DMS153 treated with DMSO at 0.1 percent for 48 hours (cell line): Measurements from ENCODE around the gene RPL11.
"Not testable (repeated sequence)": the region's sequence is repeated elsewhere in the genome, so short reads cannot be mapped to it uniquely, and the experiment has no call there.

Experiments used
- DNase-seq: peaks from one replicate; lab custom pipeline; 2025; ENCODE audit not compliant: unreplicated experiment; lab: John Stamatoyannopoulos, UW

The RPL11 gene

GRCh38 chr1:23684415-23684814, 7.2 kb upstream of the RPL11 start:
- DNase-seq: no peak

GRCh38 chr1:23685197-23685596, 6.4 kb upstream of the RPL11 start:
- DNase-seq: not testable (repeated sequence)

GRCh38 chr1:23687680-23688079, 3.9 kb upstream of the RPL11 start:
- DNase-seq: not testable (repeated sequence)

GRCh38 chr1:23688281-23688680, 3.3 kb upstream of the RPL11 start:
- DNase-seq: not testable (repeated sequence)

GRCh38 chr1:23692308-23692871, 784 bp downstream of the RPL11 start:
- no peak for DNase-seq

GRCh38 chr1:23693599-23693998, 2.0 kb downstream of the RPL11 start:
- no peak for DNase-seq

- DNase-seq: no peak
These were observed 2.8 kb downstream of the RPL11 start for GRCh38 chr1:23694371-23694770.

- no peak for DNase-seq
These were observed 4.1 kb downstream of the RPL11 start for GRCh38 chr1:23695667-23696066.

GRCh38 chr1:23696335-23696989, 4.9 kb downstream of the RPL11 start:
- DNase-seq: no peak

- DNase-seq: no peak
These were observed 6.9 kb downstream of the RPL11 start for GRCh38 chr1:23698466-23698865.

- DNase-seq: no peak
These were observed 7.9 kb downstream of the RPL11 start for GRCh38 chr1:23699280-23700179.

- no peak for DNase-seq
These were observed 9.7 kb downstream of the RPL11 start for GRCh38 chr1:23701310-23701709.

- no peak for DNase-seq
These were observed 10.4 kb downstream of the RPL11 start for GRCh38 chr1:23701996-23702395.

- DNase-seq: no peak
These were observed 13.4 kb downstream of the RPL11 start for GRCh38 chr1:23704834-23705495.

- DNase-seq: no peak
These were observed 17.6 kb downstream of the RPL11 start for GRCh38 chr1:23709229-23709628.

GRCh38 chr1:23718482-23718881, 26.9 kb downstream of the RPL11 start:
- DNase-seq: no peak

- no peak for DNase-seq
These were observed 27.7 kb downstream of the RPL11 start for GRCh38 chr1:23719162-23719820.

GRCh38 chr1:23720256-23720995, 28.8 kb downstream of the RPL11 start:
- DNase-seq: no peak

- no peak for DNase-seq
These were observed 31.0 kb downstream of the RPL11 start for GRCh38 chr1:23722652-23723051.

GRCh38 chr1:23726686-23727085, 35.1 kb downstream of the RPL11 start:
- DNase-seq: no peak
